NCI-H748 (cell line): ENCODE measurements around the gene OMG.
"Not testable (repeated sequence)": the region's sequence is repeated elsewhere in the genome, so short reads cannot be mapped to it uniquely, and the experiment has no call there.

ENCODE experiments used
- DNase-seq: peaks from one replicate; lab custom pipeline; 2025; ENCODE audit not compliant: unreplicated experiment; lab: John Stamatoyannopoulos, UW

OMG gene

DNA sequence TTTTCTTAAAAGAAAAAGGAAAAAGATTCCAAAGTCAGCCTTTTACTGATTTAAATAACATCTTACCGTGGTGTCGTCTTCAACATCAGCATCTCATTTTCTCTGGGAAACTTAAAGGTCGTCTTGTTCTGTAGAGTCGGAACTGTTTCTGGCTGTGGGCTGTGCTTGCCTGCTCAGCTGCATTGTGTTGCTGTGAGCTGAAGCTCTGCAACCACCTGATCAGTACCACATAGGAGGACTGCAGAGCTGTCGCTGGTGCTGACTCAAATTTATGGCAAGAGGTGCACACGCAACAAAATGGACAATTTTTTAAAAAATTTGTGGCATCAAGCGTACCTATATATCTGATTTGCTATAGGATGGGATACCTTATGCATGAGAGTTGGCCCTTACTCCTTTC is at the start of gene OMG:
TSS of gene OMG (minus strand) at position 150 of the 400 bp plus-strand sequence. CDS start 908 bp downstream, outside the sequence.
- DNase-seq = no peak

DNA sequence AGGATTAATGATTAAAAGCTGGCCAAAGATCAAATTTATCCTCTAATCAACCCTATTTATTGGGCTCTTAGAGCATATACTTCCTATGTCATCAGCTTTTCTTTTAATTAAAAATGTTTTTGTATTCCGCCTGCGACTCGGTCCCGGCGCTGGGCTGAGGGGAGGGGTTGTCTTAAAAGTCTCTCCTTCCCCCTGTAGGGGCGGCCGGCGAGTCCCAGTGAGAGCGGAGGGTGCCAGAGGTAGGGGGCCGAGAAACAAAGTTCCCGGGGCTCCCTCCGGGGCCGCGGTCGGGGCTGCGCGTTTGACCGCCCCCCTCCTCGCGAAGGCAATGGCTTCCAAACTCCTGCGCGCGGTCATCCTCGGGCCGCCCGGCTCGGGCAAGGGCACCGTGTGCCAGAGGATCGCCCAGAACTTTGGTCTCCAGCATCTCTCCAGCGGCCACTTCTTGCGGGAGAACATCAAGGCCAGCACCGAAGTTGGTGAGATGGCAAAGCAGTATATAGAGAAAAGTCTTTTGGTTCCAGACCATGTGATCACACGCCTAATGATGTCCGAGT is 48.2 kb upstream of the OMG start:
- not testable (repeated sequence) for DNase-seq

- DNase-seq = no peak
Observed at GRCh38 chr17:31339906-31340661, 43.0 kb upstream of the OMG start.

- DNase-seq = no peak
Observed at GRCh38 chr17:31329221-31329620, 32.2 kb upstream of the OMG start.

DNA sequence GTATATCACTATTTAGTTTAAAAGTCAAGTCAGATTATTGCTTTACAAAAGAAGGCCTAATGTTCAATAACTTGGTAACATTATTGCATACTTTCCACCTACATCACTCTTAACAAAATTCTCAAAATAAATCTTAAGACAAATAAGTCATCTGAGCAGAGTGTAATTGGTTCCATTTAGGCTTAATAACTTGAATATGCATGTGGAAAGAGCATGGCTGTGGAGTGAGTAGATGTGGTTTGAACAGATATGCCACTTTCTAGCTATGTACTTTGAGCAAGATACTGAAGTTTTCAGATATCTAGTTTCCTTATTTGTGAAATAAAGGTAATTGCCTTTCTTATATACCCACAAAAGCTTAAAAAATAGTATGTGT is 31.1 kb upstream of the OMG start:
- DNase-seq = no peak

DNA sequence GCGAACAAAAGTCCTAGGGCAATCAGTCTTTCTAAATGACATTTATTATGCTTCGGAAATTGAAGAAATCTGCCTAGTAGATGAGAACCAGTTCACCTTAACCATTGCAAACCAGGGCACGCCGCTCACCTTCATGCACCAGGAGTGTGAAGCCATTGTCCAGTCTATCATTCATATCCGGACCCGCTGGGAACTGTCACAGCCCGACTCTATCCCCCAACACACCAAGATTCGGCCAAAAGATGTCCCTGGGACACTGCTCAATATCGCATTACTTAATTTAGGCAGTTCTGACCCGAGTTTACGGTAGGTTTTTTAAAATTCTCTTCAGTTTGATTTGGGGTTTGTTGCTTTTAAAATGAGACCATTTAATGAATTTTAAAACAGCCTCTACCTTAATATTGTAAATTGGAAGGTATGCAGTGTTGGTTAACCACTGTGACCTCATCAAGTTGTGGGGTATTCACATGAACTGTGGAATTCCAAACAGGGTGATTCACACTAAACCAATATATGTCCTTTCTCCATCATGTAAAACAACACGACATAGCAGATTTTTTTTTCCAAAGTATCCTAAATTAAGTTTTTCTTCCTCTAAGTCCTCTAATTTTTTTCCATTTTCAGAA is 30.6 kb upstream of the OMG start:
- DNase-seq = no peak

DNA sequence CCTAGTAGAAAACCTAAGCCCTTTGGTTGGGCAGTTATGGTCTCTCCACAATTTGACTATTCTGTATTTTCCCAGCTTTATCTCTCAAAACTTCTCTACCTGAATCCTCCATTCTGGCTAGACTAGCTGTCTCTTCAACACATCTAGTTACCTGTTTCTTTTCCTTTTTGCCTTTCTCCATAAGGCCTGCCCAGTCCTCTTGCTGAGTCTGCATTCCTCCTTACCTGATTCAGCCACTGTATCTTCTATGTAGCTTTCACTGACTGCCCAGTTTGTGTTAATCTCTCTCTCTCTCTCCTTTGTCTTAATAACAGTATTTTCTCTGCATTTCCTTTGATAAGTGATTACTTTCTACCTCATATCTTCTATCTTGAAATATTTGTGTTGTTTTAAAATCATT is 26.5 kb upstream of the OMG start:
- DNase-seq = no peak

- no peak for DNase-seq
Observed at GRCh38 chr17:31321966-31322365, 24.9 kb upstream of the OMG start.

DNA sequence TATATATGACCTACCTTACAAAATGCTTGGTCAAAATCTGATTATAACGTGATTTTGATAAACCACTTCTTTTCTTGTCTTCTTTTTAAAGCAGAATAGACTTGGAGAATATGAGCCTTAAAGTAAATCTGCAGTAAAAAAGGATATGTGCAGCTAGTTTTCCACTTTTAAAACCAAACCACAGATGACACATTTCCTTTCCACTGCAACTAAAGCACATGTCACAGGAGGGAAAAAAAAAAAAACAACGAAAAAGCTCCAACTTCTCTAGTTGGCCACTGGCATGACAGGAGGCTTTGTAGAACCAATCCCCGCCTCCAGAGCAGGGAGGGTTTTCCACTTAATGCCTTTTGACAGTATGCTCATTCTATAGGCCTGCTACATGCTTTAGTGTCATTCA is 24.4 kb upstream of the OMG start, which contains the start of gene EVI2A:
TSS of gene EVI2A (minus strand) at position 142 of the 400 bp plus-strand sequence. CDS start 2,609 bp downstream, outside the sequence.
- DNase-seq = no peak

GRCh38 chr17:31320791-31321190 is 23.8 kb upstream of the OMG start:
- no peak for DNase-seq

- no peak for DNase-seq
Observed at GRCh38 chr17:31320241-31320640, 23.2 kb upstream of the OMG start.

DNA sequence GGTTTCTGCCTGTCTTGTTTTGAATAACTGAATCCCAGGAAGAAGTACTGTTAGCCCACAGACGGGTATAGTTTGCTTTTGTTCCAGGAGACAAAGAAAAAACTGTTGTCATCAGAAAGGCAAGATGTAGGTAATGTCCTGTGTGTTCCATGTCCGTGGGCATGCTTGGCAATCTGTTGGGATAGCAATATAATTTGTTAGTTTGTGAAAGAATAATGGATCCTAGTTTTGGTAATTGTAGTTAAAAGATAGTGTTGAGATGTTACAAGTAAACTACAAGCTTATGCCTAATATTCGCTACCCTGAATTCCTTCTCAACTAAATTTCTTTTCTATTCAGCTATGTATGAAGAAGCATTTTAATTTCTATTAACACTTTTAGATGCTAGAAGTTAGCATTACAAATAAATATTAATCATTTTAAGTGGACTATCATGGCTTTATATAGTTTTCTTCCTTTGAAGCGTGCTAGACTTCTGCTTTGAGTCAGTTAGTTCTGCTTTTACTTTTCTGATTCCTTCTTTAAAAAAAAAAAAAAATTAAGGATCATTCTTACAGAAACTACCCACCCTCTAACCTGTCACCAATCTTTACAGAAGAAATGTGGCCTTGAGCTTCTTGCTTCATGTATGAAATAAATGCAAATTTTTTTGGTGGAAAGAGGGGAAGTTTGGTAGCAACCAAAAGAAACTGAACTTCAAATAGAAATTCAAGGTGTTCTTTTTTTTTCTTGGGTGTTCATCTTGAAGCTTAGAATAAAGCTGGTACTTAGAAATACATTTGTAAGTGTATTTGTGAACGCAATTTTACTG is 22.0 kb upstream of the OMG start:
- no peak for DNase-seq

GRCh38 chr17:31318298-31318801 is 21.3 kb upstream of the OMG start:
- peak; percentile 3 for DNase-seq

- no peak for DNase-seq
Observed at GRCh38 chr17:31314782-31315100, 17.7 kb upstream of the OMG start.

DNA sequence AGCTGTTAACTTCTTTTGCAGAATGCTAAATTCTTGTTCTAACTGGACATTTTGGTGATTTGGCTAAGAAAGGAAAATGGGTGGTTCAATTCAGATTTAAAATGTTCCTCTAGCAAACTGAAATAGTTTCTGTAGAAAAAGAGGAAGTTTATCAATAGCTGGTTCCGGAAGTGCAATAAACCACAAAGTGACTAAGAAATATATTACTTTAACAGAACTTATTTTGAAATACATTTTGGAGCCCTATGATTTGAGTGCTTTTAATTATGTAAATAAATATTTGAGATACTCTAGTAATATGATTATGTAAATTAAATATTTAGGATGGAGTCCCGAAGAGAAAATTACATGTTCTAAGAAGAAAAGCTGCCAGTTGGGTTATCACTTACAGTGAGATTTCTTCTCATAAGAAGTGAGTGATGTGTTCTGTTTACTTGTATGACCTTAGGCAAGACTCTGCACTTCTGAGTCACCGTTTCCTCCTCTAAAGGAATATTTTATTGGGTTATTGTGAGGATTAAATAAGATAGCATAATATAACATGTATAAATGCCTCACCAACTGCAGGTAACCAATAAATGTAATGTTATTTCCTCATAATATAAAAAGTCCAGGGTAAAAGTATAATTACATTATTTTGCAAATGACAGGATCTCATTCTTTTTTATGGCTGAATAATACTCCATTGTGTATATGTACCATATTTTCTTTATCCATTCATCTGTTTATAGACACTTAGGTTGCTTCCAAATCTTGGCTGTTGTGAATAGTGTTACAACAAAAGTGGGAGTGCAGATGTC is 17.1 kb upstream of the OMG start, which contains the start of gene EVI2B:
TSS of gene EVI2B (minus strand) at position 73 of the 800 bp plus-strand sequence. CDS start 8,445 bp downstream, outside the sequence.
- DNase-seq = no peak

- DNase-seq = not testable (repeated sequence)
Observed at GRCh38 chr17:31312223-31312622, 15.2 kb upstream of the OMG start.

- DNase-seq = no peak
Observed at GRCh38 chr17:31311526-31311925, 14.5 kb upstream of the OMG start.

- DNase-seq = no peak
Observed at GRCh38 chr17:31310886-31311285, 13.8 kb upstream of the OMG start.

DNA sequence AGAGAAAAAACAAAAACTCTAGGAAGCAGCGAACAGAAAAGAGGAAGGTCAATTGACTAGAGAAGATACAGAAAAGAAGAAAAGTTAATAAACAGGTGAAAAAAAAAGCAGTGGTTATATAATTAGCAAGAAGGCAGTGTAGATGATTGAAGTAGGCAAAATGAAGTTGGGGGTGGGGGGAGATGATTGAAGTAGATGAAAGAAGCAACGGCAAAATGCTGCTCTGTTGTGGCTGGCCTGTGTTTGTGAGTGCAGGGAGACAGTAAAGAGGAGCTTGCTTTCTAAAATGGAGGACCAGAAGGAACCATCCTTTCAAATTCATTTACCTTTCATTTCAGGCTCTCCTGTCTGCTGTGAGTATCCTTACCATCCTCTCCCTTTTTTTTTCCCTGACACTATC is 13.2 kb upstream of the OMG start:
- DNase-seq = no peak

DNA sequence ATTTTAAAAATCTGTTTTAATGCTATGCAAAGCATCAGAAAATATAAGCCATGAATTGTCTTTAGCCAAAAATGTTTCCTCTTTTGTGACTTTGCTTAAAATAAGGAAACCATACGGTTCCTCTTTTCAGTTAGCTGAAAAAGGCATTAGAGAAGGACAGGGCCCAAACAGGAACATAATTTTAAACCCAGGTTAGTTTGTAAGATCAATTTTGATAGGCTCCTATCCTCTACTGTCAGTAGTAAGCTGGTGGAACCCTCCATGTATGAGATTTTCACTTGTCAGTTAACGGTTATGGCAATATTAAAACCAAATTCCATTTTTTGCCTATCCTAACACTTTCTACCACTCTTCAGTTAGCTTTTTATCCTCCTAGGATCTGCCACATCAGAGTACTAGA is 12.5 kb upstream of the OMG start:
- DNase-seq = no peak
